Mesothelial cell of epicardium (in vitro differentiated cells): ENCODE results near the gene POC1B. TPM values are rescaled to one million over a fixed set of nuclear protein-coding genes. Genes with fewer than 3 reads are reported as not detected.

Source experiments
- DNase-seq, 2 experiments: peaks; one replicate each; pipeline ENCODE4 v3.0.0; 2021; ENCODE audit warnings: low spot score in 2 of 2; ENCODE audit not compliant: unreplicated experiment in 2 of 2
- H3K27ac Mint-ChIP-seq: 2 replicates; pipeline ENCODE4 v1.8.0; 2021; ENCODE audit warnings: mixed read lengths
- H3K27me3 Mint-ChIP-seq: 2 replicates; pipeline ENCODE4 v1.8.0; 2021; ENCODE audit warnings: low read depth, mixed read lengths
- H3K36me3 Mint-ChIP-seq: 2 replicates; pipeline ENCODE4 v1.8.0; 2021; ENCODE audit warnings: mixed read lengths
- H3K4me1 Mint-ChIP-seq: 2 replicates; pipeline ENCODE4 v1.8.0; 2021; ENCODE audit warnings: mixed read lengths
- H3K4me3 Mint-ChIP-seq: 2 replicates; pipeline ENCODE4 v1.8.0; 2021; ENCODE audit warnings: mild to moderate bottlenecking, moderate library complexity, mixed read lengths
- H3K9me3 Mint-ChIP-seq: 2 replicates; pipeline ENCODE4 v1.8.0; 2021; ENCODE audit warnings: mixed read lengths
- total RNA-seq: library from RNA; stranded (reverse); gene quantifications from 3 replicates; pipeline ENCODE4 v1.2.1, GENCODE V29; 2021
- TF ChIP-seq, protein P1 (sequence below): fragments of 200-600 bp; sonication (generic); IDR thresholded peaks from one replicate; pipeline ENCODE4 v1.5.0; 2021; ENCODE audit warnings: antibody characterized with exemption; ENCODE audit not compliant: unreplicated experiment

The POC1B gene
- total RNA-seq = 11.9 to 12.5 TPM (median 12.1 TPM) in 3 replicates

DNA sequence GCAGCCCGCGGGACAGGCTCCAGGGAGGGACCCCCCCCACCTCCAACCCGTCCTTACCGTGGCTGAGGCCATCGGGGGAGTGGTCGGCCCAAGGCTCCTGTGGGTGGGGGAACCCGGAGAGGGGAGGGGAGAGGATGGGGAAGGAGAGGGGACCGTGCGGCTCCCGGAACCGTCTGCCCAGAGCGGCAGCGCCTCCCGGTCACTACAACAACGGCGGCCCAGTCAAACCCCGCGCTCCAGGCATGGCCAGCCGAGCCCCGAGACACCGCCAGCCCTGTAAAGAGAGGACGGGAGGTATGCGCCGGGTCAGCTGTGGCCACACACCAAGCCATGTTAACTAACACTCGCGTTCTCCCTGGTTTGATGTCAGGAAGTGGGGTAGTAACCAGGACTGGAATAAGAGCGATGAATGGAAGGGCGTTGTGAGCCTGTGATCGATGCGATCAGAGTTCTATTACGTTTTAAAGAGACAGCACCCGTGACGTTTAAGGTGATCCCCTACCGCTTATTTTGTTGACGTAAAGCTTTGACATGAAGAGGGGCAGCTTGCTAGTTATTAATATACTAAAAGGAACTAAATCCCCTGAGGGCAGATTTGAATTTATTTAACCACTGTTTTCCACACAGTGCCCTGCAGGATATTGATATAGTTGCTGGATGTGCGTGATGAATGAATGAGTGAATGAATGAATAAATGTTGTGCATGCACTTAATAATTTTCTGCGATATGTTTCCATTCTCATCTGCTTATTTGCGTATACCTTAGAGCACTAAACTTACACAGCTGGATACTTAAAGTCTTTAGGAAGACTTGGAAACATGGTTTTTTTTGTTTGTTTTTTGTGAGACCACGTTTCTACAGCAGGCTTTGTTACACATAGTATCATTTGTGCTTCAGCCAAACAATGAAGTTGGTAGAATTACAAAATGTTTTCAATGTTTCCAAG is at the start of gene POC1B:
POC1B (minus strand) TSS at position 224 of the 947 bp plus-strand sequence; CDS start at position 72, 152 bp downstream.
- Mint-ChIP-seq H3K36me3 (peaks cover 12% of the 10 kb centered on the region), H3K4me1 (peaks cover 34% of the 10 kb centered on the region), H3K4me3 (peak within 1 kb of the TSS; percentile 91), H3K27ac (peak within 1 kb of the TSS; percentile 84), H3K27me3 (no peaks in the 10 kb centered on the region), H3K9me3 (no peaks in the 10 kb centered on the region)
- TF ChIP-seq, protein P1, sequence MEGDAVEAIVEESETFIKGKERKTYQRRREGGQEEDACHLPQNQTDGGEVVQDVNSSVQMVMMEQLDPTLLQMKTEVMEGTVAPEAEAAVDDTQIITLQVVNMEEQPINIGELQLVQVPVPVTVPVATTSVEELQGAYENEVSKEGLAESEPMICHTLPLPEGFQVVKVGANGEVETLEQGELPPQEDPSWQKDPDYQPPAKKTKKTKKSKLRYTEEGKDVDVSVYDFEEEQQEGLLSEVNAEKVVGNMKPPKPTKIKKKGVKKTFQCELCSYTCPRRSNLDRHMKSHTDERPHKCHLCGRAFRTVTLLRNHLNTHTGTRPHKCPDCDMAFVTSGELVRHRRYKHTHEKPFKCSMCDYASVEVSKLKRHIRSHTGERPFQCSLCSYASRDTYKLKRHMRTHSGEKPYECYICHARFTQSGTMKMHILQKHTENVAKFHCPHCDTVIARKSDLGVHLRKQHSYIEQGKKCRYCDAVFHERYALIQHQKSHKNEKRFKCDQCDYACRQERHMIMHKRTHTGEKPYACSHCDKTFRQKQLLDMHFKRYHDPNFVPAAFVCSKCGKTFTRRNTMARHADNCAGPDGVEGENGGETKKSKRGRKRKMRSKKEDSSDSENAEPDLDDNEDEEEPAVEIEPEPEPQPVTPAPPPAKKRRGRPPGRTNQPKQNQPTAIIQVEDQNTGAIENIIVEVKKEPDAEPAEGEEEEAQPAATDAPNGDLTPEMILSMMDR = no peak
- peak; percentile 56 to 72 for DNase-seq

DNA sequence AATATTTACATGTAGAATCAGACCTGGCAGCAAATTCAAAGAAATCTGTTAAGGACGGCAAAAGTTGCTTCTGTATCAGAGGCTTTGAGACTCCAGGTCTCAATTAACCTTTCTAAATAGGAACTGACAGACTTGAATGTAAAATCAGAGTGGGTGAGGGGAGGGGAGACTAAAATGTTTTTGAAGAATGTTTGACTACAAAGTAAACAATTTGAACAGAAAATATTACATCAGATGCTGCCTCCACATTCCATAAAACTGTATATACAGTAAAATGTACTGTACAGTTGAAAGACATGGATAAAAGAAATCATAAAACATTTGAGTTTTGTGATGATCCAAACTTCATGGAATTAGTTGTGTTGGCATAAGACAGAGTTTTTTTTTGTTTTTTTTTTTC is 49.5 kb upstream of the POC1B start:
- Mint-ChIP-seq H3K36me3 (no peaks in the 10 kb centered on the region), H3K27me3 (no peaks in the 10 kb centered on the region), H3K4me1 (peaks cover 33% of the 10 kb centered on the region), H3K9me3 (no peaks in the 10 kb centered on the region), H3K4me3 (no peak overlapping the region), H3K27ac (peak overlapping the region; percentile 39)
- no peak for DNase-seq
- TF ChIP-seq, protein P1 = no peak

DNA sequence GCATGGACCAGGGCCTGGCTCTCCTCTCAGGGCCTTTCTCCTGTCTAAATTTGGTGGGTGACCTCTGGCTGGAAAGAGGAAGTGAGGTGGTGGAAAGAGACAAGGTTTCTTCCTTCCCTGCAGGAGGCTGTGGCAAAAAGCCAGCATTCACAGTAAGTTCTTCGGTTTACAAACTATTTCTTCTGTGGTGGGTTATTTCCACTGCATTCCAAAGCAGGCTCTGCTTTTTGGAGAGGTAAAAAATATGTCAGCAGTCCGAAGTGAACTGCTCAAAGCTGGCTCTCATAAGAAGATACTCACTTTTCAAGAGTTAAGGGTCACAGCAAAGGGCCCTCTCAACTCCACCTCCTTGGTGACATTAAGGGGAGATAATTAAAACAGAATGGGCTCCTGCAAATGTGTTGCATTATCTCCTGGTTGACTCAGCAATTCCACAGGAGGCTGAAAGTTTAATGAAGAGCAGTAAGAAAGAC is 48.9 kb upstream of the POC1B start:
- Mint-ChIP-seq H3K36me3 (no peaks in the 10 kb centered on the region), H3K4me3 (no peak overlapping the region), H3K9me3 (no peaks in the 10 kb centered on the region), H3K27ac (peak overlapping the region; percentile 68), H3K27me3 (no peaks in the 10 kb centered on the region), H3K4me1 (peaks cover 33% of the 10 kb centered on the region)
- DNase-seq = peak in 1 of 2 experiments; percentile 38
- TF ChIP-seq, protein P1 = no peak

DNA sequence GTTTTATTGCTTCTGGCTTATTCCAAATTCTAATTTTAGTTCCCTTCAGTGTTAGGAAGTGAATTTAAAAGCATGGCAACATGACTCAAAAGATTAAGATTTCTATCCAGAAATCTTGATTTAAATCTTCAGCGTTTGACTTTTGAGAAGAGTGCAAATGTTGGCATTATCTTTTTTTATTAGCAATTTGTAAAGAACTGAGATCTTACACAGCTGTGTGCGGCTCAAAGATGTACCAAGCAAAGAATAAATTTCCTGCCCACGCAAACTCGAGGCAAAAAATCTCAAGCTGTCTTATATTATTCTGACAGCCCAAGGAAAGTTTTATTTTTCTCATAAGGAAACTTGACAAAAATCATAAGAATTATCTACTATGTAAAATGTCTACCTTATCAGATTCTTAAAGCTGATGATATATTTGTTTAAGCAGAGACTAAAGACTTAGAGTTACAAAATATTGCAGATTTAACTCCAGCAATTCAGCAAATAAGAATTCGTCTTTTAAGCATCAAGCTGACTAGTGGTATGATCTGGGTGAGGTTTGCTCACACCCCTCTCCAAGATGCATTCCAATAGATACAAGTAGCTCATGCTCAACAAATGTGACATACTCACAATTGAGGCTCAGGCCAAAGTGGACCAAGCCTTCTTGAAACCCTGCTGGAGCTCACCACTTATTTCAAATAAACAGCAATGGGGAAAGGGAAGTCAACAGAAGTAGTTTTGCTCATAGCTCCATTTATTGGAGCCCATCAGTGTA is 47.4 kb upstream of the POC1B start:
- Mint-ChIP-seq H3K4me3 (no peak overlapping the region), H3K4me1 (peaks cover 41% of the 10 kb centered on the region), H3K27ac (peak overlapping the region; percentile 16), H3K27me3 (no peaks in the 10 kb centered on the region), H3K36me3 (no peaks in the 10 kb centered on the region), H3K9me3 (no peaks in the 10 kb centered on the region)
- TF ChIP-seq, protein P1 = no peak
- no peak for DNase-seq

DNA sequence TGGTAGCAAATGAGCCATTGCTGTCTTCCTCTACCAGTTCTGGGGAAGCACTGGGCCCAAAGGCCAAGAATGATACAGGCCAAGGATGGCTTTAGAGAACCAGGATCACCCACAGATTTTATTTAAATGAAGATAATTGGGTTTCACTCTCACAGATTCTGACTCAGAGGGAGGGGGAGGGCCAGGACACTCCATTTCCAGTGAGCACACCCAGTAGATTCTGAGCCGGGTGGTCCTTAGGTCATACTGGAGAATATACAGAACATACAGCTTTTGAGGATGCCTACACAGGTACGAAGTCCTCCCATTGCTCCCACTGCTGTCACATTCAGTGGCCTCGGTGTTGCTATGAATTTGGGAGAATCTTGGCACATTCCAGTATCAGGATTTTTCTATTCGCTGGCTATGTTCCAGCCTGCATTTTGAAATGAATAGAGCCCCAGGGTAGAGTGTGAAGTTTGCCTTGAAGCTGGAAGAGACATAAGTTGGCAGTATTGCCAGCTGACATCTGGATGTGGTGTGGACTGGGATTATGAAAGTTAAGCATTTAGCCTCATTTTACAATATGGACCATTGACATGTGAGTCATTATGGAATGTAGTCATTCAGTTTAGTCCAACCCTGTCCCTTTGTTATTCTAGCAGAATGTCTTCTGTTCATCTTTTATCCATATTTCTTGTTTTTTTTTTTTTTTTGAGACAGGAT is 45.8 kb upstream of the POC1B start:
- no peak for DNase-seq
- no peak overlapping the region for H3K27ac Mint-ChIP-seq
- peaks cover 51% of the 10 kb centered on the region for H3K4me1 Mint-ChIP-seq
- no peaks in the 10 kb centered on the region for H3K27me3 Mint-ChIP-seq
- H3K4me3 Mint-ChIP-seq = no peak overlapping the region
- TF ChIP-seq, protein P1 = no peak
- H3K9me3 Mint-ChIP-seq = no peaks in the 10 kb centered on the region
- H3K36me3 Mint-ChIP-seq = no peaks in the 10 kb centered on the region
